Activated naive CD8-positive, alpha-beta T cell treated with anti-CD3 and anti-CD28 coated beads for 36 hours (primary cell): ENCODE data around the gene NXNL1. TPM values are rescaled to one million over a fixed set of nuclear protein-coding genes. Genes with fewer than 3 reads are reported as not detected.

Experiments used
- DNase-seq: peaks from one replicate; pipeline ENCODE4 v3.0.0; 2021
- H3K27ac Mint-ChIP-seq: one replicate; pipeline ENCODE4 v1.8.0; 2022; ENCODE audit warnings: mild to moderate bottlenecking, moderate library complexity, mixed read lengths
- H3K27me3 Mint-ChIP-seq: one replicate; pipeline ENCODE4 v1.8.0; 2022; ENCODE audit warnings: mild to moderate bottlenecking, mixed read lengths
- H3K36me3 Mint-ChIP-seq: one replicate; pipeline ENCODE4 v1.8.0; 2021; ENCODE audit warnings: mild to moderate bottlenecking, mixed read lengths
- H3K4me1 Mint-ChIP-seq: one replicate; pipeline ENCODE4 v1.8.0; 2021; ENCODE audit warnings: mixed read lengths
- H3K4me3 Mint-ChIP-seq: one replicate; pipeline ENCODE4 v1.8.0; 2022; ENCODE audit warnings: mild to moderate bottlenecking, moderate library complexity, mixed read lengths
- H3K9me3 Mint-ChIP-seq: one replicate; pipeline ENCODE4 v1.8.0; 2022; ENCODE audit warnings: mixed read lengths
- total RNA-seq, 2 experiments: library from RNA; stranded (reverse); gene quantifications; one replicate each; pipeline ENCODE4 v1.2.3, GENCODE V29; 2021

The NXNL1 gene
- total RNA-seq, 2 experiments from 2014 or later, result not detected

DNA sequence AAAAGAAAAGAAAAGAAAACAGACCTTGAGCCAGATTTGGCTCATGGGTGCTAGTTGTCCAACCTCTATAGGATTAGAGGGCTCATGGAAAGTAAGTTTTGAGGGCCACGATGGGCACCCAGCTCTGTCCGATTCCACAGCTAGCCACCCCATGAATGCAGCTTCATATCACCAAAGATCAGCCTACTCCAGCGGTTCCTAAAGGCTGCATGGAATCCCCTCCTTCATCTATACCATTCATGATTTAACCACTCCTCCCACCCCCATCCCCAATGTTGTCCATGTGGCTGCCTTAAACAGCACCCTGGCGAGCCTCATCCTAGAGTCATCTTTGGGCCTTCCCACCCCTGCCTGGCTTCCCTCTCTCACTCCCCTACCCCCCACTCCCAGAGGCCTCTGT lies 38.8 kb downstream of the NXNL1 start:
- peaks cover 14% of the 10 kb centered on the region for H3K4me1 Mint-ChIP-seq
- H3K36me3 Mint-ChIP-seq, result peaks cover 8% of the 10 kb centered on the region
- H3K4me3 Mint-ChIP-seq, result no peak overlapping the region
- H3K27me3 Mint-ChIP-seq, result no peaks in the 10 kb centered on the region
- H3K9me3 Mint-ChIP-seq, result no peaks in the 10 kb centered on the region
- no peak for DNase-seq
- H3K27ac Mint-ChIP-seq, result no peak overlapping the region

DNA sequence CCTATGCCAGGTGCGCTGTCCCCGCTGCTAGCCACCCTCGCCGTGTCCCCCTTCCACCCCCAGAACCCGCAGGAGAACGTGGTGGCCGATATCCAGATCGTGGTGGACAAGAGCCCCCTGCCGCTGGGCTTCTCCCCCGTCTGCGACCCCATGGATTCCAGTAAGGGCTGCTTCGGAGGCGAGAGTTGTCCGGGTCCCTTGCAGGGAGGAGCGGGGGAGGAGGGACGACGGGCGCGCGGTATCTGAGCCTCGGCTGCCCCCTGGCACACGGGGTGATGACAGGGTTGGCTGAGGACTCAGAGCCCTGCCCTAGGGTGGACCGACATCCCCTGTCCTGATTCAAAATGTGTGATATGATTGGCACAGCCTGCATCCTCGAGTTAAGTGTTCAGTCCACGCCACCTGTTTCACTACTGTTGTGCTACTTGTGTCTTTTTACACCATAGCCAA lies 40.2 kb downstream of the NXNL1 start:
- Mint-ChIP-seq H3K27me3 (no peaks in the 10 kb centered on the region), H3K36me3 (peaks cover 10% of the 10 kb centered on the region), H3K4me1 (peaks cover 14% of the 10 kb centered on the region), H3K9me3 (no peaks in the 10 kb centered on the region), H3K4me3 (peak overlapping the region; percentile 89), H3K27ac (peak overlapping the region; percentile 25)
- peak; percentile 35 for DNase-seq

DNA sequence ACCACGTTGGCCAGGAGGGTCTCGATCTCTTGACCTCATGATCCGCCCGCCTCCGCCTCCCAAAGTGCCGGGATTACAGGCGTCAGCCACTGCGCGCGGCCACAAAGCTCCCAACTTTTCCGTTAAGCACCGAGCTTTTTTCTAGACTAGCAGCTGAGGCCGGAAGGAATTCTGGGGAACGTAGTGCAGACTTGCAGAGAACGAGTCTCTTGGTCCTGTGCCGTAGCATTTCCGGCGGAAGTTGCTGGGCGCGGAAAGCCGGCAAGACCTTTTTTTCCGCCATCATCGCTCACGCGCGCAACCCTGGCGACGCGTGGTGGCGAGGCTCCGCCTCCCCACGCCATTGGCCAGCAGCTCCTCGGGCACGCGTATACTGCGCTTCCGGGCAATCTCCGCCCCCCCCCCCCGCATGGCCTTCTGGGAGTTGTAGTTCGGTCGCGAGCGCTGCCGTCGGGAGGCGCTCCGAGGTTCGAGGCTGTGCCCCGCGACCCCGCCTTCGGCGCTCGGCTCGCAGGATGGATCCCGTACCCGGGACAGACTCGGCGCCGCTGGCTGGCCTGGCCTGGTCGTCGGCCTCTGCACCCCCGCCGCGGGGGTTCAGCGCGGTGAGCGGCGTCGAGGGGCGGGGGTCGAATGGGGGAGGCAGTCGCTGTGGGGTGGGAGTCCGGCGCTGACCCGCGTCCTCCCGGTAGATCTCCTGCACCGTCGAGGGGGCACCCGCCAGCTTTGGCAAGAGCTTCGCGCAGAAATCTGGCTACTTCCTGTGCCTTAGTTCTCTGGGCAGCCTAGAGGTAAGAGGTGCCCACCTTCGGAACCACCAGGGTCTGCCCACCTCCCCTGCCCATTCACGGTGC lies 40.9 kb downstream of the NXNL1 start, which contains the start of gene MVB12A:
Gene MVB12A, plus strand, starts transcription at position 427 of the 854 bp plus-strand sequence. Its CDS starts 89 bp downstream, at position 516.
- Mint-ChIP-seq H3K4me3 (peak within 1 kb of the TSS; percentile 89), H3K27ac (peak within 1 kb of the TSS; percentile 90), H3K27me3 (no peaks in the 10 kb centered on the region), H3K36me3 (peaks cover 10% of the 10 kb centered on the region), H3K9me3 (no peaks in the 10 kb centered on the region), H3K4me1 (peaks cover 14% of the 10 kb centered on the region)
- DNase-seq, result peak; percentile 97

DNA sequence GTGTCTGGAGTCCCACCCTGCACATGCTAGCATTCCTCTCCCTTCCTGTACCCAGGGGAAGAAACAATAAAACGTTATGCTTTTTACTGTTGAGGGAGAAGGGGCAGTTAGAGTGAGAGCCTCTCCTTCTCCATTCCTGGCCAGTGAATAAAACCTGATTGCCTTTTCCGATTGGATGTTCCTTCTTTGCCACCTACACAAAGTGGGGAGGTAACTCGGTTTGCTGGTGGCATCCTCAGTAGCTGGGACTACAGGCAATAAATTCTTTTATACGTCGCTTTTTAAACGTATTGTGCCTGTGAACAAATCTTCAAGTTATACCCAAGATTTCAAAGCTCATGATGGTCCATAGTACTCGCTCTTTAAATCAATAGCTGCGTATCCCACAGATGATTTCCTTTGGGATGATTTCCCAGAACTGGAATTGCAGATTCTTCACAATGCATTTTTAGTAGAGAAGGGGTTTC lies 41.5 kb downstream of the NXNL1 start:
- Mint-ChIP-seq H3K27ac (peak overlapping the region; percentile 90), H3K4me1 (peaks cover 11% of the 10 kb centered on the region), H3K36me3 (peaks cover 10% of the 10 kb centered on the region), H3K27me3 (no peaks in the 10 kb centered on the region), H3K4me3 (peak overlapping the region; percentile 89), H3K9me3 (no peaks in the 10 kb centered on the region)
- no peak for DNase-seq

DNA sequence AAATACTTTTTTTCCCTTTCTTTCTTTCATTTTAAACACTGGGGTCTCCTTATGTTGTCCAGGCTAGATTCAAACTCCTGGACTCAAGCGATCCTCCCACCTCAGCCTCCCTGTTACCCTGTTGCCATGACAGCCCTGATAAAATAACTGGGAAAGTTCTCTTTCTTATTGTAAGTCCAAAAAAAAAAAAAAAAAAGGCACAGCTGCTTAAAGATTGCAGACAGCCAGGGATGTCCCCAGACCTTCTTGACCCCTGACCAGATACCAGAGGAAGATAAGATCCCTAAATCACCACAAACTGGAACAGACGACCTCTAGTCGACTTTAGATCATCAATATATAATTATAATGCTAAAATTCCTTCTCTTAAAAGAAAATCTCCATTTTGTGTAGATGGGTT lies 42.0 kb downstream of the NXNL1 start:
- no peak overlapping the region for H3K27ac Mint-ChIP-seq
- DNase-seq, result no peak
- no peaks in the 10 kb centered on the region for H3K9me3 Mint-ChIP-seq
- peaks cover 10% of the 10 kb centered on the region for H3K36me3 Mint-ChIP-seq
- no peaks in the 10 kb centered on the region for H3K27me3 Mint-ChIP-seq
- peaks cover 11% of the 10 kb centered on the region for H3K4me1 Mint-ChIP-seq
- peak overlapping the region; percentile 89 for H3K4me3 Mint-ChIP-seq

DNA sequence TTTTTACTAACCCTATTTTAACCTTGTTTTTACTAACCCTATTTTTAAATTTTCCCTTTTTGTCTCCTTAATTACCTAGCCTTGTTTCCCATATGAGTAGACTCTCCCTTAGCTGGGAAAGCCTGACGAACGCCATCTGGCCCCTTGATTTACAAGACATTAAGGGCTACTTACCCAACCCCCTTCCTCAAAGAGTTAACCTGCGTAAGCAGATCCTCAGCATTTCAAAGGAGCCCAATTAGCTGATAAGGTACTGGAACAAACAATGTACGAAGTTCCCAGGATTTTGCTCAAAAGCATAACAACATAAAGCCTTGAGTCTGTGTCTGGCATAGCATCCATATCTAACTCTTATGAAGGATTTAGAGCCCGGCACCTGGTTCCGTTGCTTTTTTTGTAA lies 45.6 kb downstream of the NXNL1 start:
- Mint-ChIP-seq H3K9me3 (no peaks in the 10 kb centered on the region), H3K36me3 (peaks cover 9% of the 10 kb centered on the region), H3K4me3 (no peak overlapping the region), H3K27ac (no peak overlapping the region), H3K4me1 (peaks cover 12% of the 10 kb centered on the region), H3K27me3 (no peaks in the 10 kb centered on the region)
- no peak for DNase-seq

DNA sequence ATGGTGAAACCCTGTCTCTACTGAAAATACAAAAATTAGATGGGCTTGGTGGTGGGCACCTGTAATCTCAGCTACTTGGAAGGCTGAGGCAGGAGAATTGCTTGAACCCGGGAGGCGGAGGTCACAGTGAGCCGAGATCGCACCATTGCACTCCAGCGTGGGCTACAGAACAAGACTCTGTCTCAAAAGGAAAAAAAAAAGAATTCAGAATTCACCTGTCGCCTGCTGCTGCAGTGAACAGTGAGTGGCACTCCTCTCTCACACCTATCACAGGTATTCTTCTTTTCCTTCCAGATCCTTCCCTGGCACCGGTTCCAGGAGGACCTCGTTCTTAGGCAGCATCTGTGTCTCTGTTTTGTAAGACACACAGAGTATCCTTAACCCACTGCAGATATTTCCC lies 46.6 kb downstream of the NXNL1 start:
- peaks cover 6% of the 10 kb centered on the region for H3K36me3 Mint-ChIP-seq
- no peak overlapping the region for H3K4me3 Mint-ChIP-seq
- H3K27ac Mint-ChIP-seq, result peak overlapping the region; percentile 25
- H3K4me1 Mint-ChIP-seq, result peaks cover 7% of the 10 kb centered on the region
- no peaks in the 10 kb centered on the region for H3K27me3 Mint-ChIP-seq
- no peaks in the 10 kb centered on the region for H3K9me3 Mint-ChIP-seq
- no peak for DNase-seq

DNA sequence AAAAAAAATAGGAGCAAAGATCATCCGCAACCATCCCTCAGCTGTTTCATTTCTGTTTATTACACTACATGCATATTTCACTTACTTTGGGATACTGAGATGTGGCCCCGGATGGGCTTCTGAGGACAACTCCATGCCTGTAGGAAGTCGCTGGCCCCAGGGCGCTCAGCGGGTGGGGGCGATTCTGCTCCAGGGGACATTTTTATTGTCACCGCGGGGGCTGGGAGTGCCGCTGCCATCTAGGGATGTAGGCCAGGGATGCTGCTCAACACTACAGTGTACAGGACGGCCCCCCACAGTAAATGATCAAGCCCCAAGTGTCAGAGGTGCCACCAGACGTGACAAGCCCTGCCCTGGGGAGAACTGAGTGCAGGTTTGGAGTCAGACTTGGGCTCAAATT lies 48.9 kb downstream of the NXNL1 start:
- Mint-ChIP-seq H3K27ac (no peak overlapping the region), H3K4me1 (peaks cover 16% of the 10 kb centered on the region), H3K4me3 (no peak overlapping the region), H3K36me3 (peaks cover 11% of the 10 kb centered on the region), H3K9me3 (no peaks in the 10 kb centered on the region), H3K27me3 (no peaks in the 10 kb centered on the region)
- DNase-seq, result no peak

DNA sequence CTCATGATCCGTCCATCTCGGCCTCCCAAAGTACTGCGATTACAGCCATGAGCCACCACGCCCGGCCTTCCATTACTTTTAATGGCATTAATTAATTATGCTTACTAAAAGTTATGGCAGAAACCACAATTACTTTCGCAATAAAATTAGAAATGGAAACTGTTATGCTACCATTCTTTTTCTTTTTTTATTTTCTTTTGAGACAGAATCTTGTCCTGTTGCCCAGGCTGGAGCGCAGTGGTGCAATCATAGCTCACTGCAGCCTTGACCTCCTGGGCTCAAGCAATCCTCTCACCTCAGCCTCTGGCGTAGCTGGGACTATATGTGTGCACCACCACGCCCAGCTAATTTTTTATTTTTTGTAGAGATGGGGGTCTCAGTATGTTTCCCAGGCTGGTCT lies 50.7 kb downstream of the NXNL1 start:
- Mint-ChIP-seq H3K9me3 (no peaks in the 10 kb centered on the region), H3K4me3 (no peak overlapping the region), H3K4me1 (peaks cover 31% of the 10 kb centered on the region), H3K36me3 (peaks cover 16% of the 10 kb centered on the region), H3K27me3 (no peaks in the 10 kb centered on the region), H3K27ac (no peak overlapping the region)
- no peak for DNase-seq

DNA sequence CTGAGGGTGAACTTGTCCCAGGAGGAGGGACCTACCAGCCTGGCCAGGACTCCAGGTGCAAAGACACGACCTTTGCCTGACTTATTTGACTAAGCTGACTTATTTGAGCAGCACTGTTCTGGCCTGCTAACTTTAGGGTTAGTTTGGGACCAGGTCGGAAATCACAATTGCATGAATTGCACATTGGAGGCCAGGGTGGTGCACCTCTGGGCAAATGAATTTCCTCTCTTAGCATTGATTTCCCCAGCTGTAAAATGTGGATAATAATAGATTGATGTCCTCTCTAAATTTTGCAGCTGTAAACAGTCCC lies 53.9 kb downstream of the NXNL1 start:
- peak overlapping the region; percentile 96 for H3K27ac Mint-ChIP-seq
- H3K4me1 Mint-ChIP-seq, result peaks cover 36% of the 10 kb centered on the region
- no peak for DNase-seq
- peak overlapping the region; percentile 92 for H3K4me3 Mint-ChIP-seq
- H3K36me3 Mint-ChIP-seq, result peaks cover 28% of the 10 kb centered on the region
- no peaks in the 10 kb centered on the region for H3K9me3 Mint-ChIP-seq
- H3K27me3 Mint-ChIP-seq, result no peaks in the 10 kb centered on the region

DNA sequence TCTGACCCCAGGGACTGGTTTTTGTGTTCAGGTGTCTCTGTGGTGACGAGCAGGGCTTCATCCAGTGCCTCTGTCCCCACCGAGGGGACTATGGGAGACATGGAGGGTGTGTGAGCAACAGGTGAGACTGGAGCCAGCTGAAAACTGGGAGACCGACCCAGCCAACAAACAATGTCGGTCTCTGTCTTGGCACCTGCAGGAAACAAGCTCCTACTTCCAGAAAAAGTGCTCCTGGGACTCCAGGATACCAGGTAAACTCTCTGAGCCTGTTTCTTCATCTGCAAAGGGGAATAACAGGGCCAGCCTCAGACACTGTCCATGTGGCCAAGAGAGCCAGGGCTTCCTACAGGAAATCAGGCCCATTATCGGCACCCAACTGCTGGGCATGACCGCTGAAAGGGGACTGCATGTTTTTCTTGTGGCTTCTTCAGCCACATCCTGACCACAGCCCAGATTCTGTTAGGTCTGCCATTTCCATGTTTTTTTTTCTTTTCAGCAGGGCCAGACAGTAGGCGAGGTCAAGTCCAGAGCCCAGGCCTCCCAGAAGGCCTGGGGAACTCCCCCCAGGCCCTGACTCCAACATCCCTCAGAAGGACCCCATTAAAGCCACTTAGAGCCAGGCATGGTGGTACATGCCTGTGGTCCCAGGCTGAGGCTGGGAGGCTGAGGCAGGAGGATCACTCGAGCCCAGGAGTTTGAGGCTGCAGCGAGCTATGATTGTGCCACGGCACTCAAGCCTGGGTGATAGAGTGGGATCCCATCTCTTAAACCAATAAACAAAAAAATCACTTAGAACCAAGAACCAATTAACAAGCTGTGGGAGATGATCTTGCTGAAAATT lies 54.5 kb downstream of the NXNL1 start:
- H3K9me3 Mint-ChIP-seq, result no peaks in the 10 kb centered on the region
- peaks cover 36% of the 10 kb centered on the region for H3K4me1 Mint-ChIP-seq
- H3K27me3 Mint-ChIP-seq, result no peaks in the 10 kb centered on the region
- H3K27ac Mint-ChIP-seq, result peak overlapping the region; percentile 96
- DNase-seq, result peak; percentile 36
- peak overlapping the region; percentile 92 for H3K4me3 Mint-ChIP-seq
- peaks cover 33% of the 10 kb centered on the region for H3K36me3 Mint-ChIP-seq

Other genes starting within 250 kb of the NXNL1 start
- gene USE1, start 245.6 kb downstream of the NXNL1 start, total RNA-seq, result 10 to 100 TPM; 26.5 to 27.1 TPM
- gene OCEL1, start 234.7 kb downstream of the NXNL1 start, total RNA-seq, result 10 to 100 TPM; 11.9 to 12.6 TPM
- gene NR2F6, start 215.0 kb downstream of the NXNL1 start, total RNA-seq, result 1 to 10 TPM; 6.9 to 7.1 TPM
- not detected for gene USHBP1, start 196.2 kb downstream of the NXNL1 start, total RNA-seq
- gene BABAM1, start 193.5 kb downstream of the NXNL1 start, total RNA-seq, result 100 to 1,000 TPM; 107 to 112 TPM
- gene ANKLE1, start 179.0 kb downstream of the NXNL1 start, total RNA-seq, result 10 to 100 TPM; 22.9 to 23.2 TPM
- 1 to 10 TPM; 4.1 to 4.9 TPM for gene ABHD8, start 157.5 kb downstream of the NXNL1 start, total RNA-seq
- gene MRPL34, start 155.1 kb downstream of the NXNL1 start, total RNA-seq, result 100 to 1,000 TPM; 122 to 128 TPM
- 10 to 100 TPM; 41.0 to 43.6 TPM for gene DDA1, start 151.4 kb downstream of the NXNL1 start, total RNA-seq
- 1 to 10 TPM; 2.5 to 2.7 TPM for gene ANO8, start 126.1 kb downstream of the NXNL1 start, total RNA-seq
- gene GTPBP3, start 123.4 kb downstream of the NXNL1 start, total RNA-seq, result 10 to 100 TPM; 49.0 to 49.6 TPM
- gene PLVAP, start 83.6 kb downstream of the NXNL1 start, total RNA-seq, result not detected
- gene CCDC194, start 66.7 kb downstream of the NXNL1 start, total RNA-seq, result 1 to 10 TPM in 1 of 2 experiments, under 1 TPM in 1; 0.96 to 1.6 TPM
- gene BST2, start 55.3 kb downstream of the NXNL1 start, total RNA-seq, result 10 to 100 TPM; 92.6 to 98.6 TPM
- gene MVB12A, start 40.9 kb downstream of the NXNL1 start, total RNA-seq, result 10 to 100 TPM; 26.4 to 27.4 TPM
- not detected for gene TMEM221, start 12.3 kb downstream of the NXNL1 start, total RNA-seq
- 1 to 10 TPM; 2.6 to 2.8 TPM for gene SLC27A1, start 9.6 kb upstream of the NXNL1 start, total RNA-seq
- gene PGLS, start 50.7 kb upstream of the NXNL1 start, total RNA-seq, result 10 to 100 TPM; 55.0 to 58.4 TPM
- gene COLGALT1, start 94.7 kb upstream of the NXNL1 start, total RNA-seq, result 10 to 100 TPM; 78.9 to 80.1 TPM
- under 1 TPM in 1 of 2 experiments, not detected in 1; 0.08 TPM for gene UNC13A, start 227.4 kb upstream of the NXNL1 start, total RNA-seq